Measurements from ENCODE around the gene CKAP5.

DNA sequence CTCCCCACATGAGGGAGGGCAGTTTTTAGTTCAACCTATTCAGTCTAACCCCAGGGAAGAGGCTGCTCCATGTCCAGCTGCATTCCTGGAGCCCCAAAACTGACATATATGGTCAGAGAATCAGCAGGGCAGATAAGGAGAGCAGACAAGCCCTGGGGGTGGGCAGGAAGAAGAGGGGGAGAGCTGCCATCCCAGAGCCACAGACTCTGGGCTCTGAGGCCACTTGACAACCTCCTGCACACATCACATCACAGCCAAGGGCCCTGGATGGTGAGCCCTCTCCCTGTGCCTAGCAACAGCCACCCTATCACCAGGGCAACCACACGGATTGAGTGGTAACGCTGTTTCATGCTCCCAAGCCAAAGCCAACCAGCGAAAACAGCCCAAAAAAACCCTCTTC lies 148.8 kb downstream of the CKAP5 start:
- TF ChIP-seq EP300 (IDR thresholded peaks at IDR 0.05) (no peak), POLR2AphosphoS5 (IDR thresholded peaks at IDR 0.05) (no peak), POLR2A (IDR thresholded peaks at IDR 0.05) (no peak)
